Hematopoietic multipotent progenitor cell treated with erythropoietin and hydrocortisone succinate and interleukin-3 and kit ligand, for 6 days (in vitro differentiated cells): ENCODE data around the gene SDHAF3.
"Not testable (repeated sequence)": the region's sequence is repeated elsewhere in the genome, so short reads cannot be mapped to it uniquely, and the experiment has no call there.

Experiments used
- DNase-seq: peaks from one replicate; pipeline ENCODE4 v3.0.0-alpha.2; 2015

Gene SDHAF3

GRCh38 chr7:97126483-97127171 is 9.1 kb downstream of the SDHAF3 start:
- no peak for DNase-seq

DNA sequence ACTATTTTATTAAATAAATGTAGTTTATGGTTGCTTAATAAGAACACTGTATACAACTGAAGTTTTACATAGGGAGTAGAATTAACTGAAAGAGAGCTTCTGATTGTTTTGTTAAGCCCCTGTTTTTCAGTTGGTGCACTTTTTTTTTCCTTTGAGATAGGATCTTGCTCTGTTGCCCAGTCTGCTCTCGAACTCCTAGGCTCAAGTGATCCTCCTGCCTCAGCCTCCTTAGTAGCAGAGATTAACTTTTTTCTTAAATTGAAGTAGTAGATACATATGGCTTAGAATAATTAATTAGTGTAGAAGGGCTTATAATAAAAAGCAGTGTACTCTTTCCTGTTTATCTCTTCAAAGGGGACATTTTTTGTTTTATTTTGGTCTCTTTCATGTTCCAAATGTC is 11.2 kb downstream of the SDHAF3 start:
- no peak for DNase-seq

DNA sequence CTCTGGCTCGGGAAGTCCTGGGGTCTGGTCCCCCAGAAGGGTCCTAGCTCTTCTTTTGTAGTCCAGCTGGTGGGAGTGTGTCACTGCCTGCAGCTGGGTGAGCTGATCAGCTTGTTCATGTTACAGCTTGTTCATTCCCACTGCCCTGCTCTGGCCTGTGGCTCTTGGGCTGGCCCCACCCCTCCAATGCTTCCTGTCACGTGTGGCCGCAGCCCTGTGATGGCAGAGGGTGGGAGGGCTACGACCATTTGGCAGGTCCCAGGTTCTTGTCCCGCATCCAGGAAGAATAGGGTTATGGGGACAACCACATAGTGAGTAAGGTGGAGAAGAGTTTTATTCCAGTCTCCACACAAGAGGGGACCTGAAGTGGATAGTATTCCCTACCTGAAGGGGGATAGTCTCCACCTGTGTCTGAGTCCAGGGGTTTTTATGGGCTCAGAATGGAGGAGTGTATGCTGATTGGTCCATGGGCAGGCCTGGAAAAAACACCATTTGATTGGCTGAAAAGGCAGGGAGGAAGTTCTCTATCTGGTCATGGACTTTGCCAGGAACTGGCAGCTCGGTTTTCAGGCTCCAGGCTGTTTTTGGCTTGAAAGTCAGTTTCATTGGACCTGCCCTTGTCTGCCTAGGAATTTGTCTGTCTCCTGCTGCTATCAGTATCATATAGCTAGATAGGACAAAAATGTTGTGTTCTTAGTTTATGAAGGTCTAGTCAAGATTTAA is 13.1 kb downstream of the SDHAF3 start:
- DNase-seq: peak; percentile 9

DNA sequence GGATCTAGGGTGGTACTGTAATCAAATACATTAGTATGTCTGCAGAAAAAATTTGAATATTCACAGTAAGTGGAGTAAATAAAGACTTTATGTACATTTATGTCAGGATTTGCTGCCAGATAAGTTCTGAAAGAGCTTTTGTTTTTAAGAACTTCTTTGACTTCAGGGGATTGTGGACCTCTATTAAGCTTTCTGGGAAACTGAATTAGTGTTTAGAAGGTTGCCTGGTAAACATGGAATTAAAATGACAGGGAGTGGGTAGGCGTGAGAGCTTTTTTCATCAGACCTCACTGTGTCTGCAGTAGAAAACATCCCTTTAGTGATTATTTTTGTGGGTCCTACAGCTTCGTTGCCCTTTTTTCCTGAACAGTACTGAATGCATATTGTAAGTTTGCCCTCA is 15.7 kb downstream of the SDHAF3 start:
- no peak for DNase-seq

GRCh38 chr7:97138830-97139229 is 21.3 kb downstream of the SDHAF3 start:
- DNase-seq: no peak

DNA sequence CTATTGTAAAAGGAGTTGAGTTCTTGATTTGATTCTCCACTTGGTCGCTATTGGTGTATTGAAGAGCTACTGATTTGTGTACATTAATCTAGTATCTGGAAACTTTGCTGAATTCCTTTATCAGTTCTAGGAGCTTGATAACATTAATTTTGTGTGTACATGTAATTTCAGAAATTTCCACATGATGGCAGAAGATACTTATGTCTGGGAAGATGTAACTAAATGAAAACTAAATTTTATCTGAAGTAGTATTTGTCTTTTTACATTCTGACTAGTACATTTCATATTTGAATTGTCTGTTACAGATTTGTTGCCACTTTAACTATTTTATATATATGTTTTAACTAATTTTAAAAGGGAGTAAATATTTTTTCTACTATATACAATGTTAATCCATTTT is 27.6 kb downstream of the SDHAF3 start:
- DNase-seq: peak; percentile 68

- DNase-seq: no peak
These were observed 32.3 kb downstream of the SDHAF3 start for GRCh38 chr7:97149843-97150242.

DNA sequence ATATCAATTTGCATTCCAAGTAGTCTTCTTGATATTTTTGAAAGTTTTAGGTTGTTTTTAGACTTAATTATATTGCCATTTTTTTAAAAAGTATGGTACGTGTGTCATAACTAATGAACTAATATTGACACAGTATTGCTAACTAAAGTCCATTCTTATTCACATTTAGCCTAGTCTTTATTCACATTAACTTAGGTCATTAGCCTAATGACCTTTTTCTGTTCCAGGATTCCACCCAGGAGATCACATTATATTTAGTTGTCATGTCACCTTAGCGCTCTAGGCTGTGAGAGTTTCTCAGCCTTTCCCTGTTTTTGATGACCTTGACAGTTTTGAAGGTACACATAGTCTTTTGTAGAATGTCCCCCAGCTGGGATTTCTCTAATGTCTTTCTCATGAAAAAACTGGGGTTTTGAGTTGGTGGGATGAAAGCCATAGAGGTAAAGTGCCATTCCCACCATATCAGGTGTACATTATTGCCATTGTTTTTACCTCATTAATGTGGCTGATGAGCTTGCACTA is 38.5 kb downstream of the SDHAF3 start:
- DNase-seq: no peak

DNA sequence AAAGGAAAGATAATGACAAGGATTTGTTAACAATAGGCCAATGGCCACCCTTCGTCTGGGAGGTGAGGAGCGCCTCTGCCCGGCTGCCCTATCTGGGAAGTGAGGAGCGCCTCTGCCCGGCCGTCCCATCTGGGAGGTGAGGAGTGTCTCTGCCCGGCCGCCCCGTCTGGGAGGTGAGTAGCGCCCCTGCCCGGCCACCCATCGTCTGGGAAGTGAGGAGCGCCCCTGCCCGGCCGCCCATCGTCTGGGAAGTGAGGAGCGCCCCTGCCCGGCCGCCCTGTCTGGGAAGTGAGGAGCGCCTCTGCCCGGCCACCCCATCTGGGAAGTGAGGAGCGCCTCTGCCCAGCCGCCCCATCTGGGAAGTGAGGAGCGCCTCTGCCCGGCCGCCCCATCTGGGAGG is 42.5 kb downstream of the SDHAF3 start:
- DNase-seq: not testable (repeated sequence)

DNA sequence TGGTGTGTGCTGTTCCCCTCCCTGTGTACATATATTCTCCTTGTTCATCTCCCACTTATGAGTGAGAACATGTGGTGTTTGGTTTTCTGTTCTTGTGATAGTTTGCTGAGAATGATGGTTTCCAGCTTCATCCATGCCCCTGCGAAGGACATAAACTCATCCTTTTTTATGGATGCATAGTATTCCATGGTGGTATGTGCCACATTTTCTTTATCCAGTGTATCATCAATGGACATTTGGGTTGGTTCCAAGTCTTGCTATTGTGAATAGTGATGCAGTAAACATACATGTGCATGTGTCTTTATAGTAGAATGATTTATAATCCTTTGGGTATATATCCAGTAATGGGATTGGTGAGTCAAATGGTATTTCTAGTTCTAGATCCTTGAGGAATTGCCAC is 44.1 kb downstream of the SDHAF3 start:
- DNase-seq: not testable (repeated sequence)

- peak; percentile 12 for DNase-seq
These were observed 48.8 kb downstream of the SDHAF3 start for GRCh38 chr7:97166308-97166707.

DNA sequence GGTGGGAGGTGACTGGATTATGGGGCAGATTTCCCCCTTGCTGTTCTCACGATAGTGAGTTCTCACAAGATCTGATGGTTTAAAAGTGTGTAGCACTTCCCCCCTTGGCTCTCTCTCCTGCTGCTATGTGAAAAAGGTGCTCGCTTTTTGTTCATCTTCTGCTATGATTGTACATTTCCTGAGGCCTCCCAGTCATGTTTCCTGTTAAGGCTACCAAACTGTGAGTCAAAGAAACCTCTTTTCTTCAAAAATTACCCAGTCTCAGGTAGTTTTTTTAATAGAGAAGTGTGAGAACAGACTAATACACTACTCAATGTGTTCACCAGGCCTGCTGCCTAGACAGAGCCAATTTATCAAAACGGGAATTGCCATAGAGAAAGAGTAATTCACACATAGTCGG is 49.7 kb downstream of the SDHAF3 start:
- no peak for DNase-seq

DNA sequence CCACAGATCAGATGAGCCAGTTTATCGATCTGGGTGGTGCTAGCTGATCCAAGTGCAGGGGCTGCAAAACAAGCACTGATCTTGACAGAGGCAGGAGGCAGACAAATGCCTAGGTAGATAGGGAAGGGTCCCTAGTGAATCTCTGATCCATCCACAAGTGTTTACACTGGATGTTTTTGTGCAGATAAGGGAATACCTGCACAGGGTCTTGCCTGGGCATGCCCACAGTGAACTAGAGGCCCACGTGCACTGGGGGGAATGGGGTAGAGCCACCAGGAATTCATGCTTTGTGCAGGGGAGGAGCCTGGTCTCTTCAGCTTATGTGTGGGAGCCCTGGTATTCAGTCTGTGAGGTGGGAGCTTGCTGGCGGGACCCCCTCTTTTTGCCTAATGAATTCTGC is 50.3 kb downstream of the SDHAF3 start:
- DNase-seq: no peak

DNA sequence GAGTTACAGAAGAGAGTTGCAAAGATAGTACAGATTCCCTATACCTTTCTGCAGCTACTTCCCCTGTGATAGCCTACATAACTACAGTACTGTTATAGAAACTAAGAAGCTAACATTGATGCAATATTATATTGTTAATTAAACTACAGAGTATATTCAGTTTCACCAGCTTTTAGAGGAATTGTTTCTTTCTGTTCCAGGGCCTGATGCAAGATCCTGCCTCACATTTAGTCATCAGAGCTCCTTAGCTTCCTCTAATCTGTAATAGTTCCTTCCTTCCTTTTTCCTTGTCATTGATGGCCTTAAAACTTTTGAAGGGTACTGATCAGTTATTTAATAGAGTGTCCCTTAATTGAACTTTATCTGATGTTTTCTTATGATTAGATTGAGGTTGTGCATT is 56.8 kb downstream of the SDHAF3 start:
- DNase-seq: no peak

DNA sequence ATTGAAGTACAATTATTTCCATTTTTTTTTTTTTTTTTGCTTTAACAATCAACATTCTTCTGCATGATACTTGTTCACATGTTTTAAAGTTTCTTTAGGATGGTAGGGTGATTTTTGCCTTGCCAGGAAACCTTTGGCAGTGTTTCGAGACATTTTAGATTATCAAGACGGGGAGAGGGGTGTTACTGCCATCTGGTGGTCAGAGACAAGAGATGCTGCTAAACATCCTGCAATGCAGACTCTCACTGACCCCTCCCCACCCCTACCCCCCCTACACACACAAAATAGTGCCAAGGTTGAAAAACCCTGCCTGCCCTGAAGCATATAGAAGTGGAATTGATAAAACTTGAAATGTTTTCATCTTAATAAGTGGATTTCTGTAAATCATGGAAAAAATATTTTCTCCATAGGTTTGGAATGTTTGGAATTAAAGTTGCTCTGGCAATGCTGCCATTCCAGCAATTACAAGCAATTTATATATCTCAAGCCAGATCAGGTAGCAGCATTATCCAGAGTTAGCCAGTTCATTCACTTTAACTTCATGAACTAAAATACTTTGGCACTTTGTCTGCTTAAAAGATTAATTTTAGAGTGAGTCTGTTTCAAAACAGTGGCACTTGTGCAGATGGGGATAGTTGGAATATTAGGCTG is 62.1 kb downstream of the SDHAF3 start:
- DNase-seq: peak; percentile 83

- DNase-seq: peak; percentile 12
These were observed 69.6 kb downstream of the SDHAF3 start for GRCh38 chr7:97187067-97187466.

DNA sequence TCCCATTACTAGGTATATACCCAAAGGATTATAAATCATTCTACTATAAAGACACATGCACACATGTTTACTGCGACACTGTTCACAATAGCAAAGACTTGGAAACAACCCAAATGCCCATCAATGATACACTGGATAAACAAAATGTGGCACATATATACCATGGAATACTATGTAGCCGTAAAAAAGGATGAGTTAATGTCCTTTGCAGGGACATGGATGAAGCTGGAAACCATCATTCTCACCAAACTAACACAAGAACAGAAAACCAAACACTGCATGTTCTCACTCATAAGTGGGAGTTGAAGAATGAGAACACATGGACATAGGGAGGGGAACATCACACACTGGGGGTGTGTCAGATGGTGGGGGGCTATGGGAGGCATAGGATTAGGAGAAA is 78.7 kb downstream of the SDHAF3 start:
- DNase-seq: not testable (repeated sequence)

- DNase-seq: no peak
These were observed 81.1 kb downstream of the SDHAF3 start for GRCh38 chr7:97198596-97198995.

- DNase-seq: no peak
These were observed 82.5 kb downstream of the SDHAF3 start for GRCh38 chr7:97200018-97200417.

DNA sequence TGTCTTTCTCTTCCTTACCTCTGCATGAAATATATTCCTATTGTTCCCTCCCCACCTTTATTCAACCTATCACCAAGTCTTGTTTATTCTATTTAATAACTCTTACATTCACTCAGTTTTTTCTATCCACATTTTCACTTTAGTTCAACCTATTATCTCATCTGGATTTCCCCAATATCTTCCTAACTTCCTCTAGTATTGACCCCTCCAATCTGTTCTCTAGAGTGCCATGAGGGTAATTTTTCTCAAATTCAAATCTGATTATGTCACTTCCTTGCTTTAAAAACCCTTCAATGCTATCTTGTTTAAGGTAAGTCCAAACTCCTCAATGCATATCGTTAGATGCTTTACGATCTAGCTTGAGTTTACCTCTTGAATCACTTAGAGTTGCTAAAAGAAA is 86.5 kb downstream of the SDHAF3 start:
- DNase-seq: no peak

- DNase-seq: no peak
These were observed 87.3 kb downstream of the SDHAF3 start for GRCh38 chr7:97204821-97205220.

GRCh38 chr7:97215556-97215955 is 98.1 kb downstream of the SDHAF3 start:
- DNase-seq: peak; percentile 35

GRCh38 chr7:97218767-97219166 is 101.3 kb downstream of the SDHAF3 start:
- DNase-seq: no peak

DNA sequence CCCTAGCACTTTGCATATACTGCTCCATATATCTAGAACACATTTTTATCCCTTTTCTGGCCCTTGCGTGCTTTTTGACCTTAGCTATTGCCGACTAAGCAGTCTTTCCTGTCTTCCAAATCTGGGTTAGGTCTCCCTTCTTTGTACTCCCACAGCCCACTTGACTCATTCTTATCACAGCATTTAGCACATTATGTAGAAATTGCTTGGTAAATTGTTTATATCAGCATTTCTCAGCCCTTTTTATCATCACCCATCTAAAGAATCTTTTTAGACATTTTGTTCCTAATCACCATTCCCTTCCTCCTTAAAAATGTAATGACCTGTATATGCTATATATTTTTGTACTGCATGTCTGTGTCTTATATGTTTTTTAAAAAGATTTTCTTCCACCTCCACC is 101.7 kb downstream of the SDHAF3 start:
- DNase-seq: no peak
